GM19351 (cell line): ENCODE measurements around the gene JAZF1.
A peak's percentile ranks its signal among the peaks of the same experiment; 100 is the strongest.

ENCODE experiments used
- ATAC-seq: cut with Tn5 transposase; IDR thresholded peaks from one replicate; pipeline ENCODE4 v1.9.1; 2021; ENCODE audit warnings: mild to moderate bottlenecking, moderate library complexity; ENCODE audit not compliant: unreplicated experiment

JAZF1 gene

GRCh38 chr7:28054531-28055160 lies 125.9 kb downstream of the JAZF1 start:
- ATAC-seq, result no peak

- ATAC-seq, result no peak
These were observed 127.7 kb downstream of the JAZF1 start for GRCh38 chr7:28052933-28053332.

- no peak for ATAC-seq
These were observed 131.9 kb downstream of the JAZF1 start for GRCh38 chr7:28048694-28049093.

GRCh38 chr7:28046035-28046434 lies 134.6 kb downstream of the JAZF1 start:
- ATAC-seq, result no peak

- no peak for ATAC-seq
These were observed 135.0 kb downstream of the JAZF1 start for GRCh38 chr7:28045592-28045991.

GRCh38 chr7:28044825-28045224 lies 135.8 kb downstream of the JAZF1 start:
- ATAC-seq, result no peak

GRCh38 chr7:28042721-28043120 lies 137.9 kb downstream of the JAZF1 start:
- no peak for ATAC-seq

GRCh38 chr7:28041508-28042314 lies 138.9 kb downstream of the JAZF1 start:
- no peak for ATAC-seq

- ATAC-seq, result no peak
These were observed 142.3 kb downstream of the JAZF1 start for GRCh38 chr7:28038175-28038797.

GRCh38 chr7:28037220-28038010 lies 143.2 kb downstream of the JAZF1 start:
- ATAC-seq, result peak; percentile 96

- ATAC-seq, result no peak
These were observed 143.9 kb downstream of the JAZF1 start for GRCh38 chr7:28036696-28037095.

GRCh38 chr7:28033386-28033785 lies 147.2 kb downstream of the JAZF1 start:
- ATAC-seq, result no peak

- ATAC-seq, result no peak
These were observed 147.7 kb downstream of the JAZF1 start for GRCh38 chr7:28032738-28033380.

- no peak for ATAC-seq
These were observed 151.5 kb downstream of the JAZF1 start for GRCh38 chr7:28029051-28029450.

- ATAC-seq, result no peak
These were observed 152.1 kb downstream of the JAZF1 start for GRCh38 chr7:28028471-28028870.

GRCh38 chr7:28026237-28026636 lies 154.4 kb downstream of the JAZF1 start:
- no peak for ATAC-seq

GRCh38 chr7:28024786-28025334 lies 155.7 kb downstream of the JAZF1 start:
- no peak for ATAC-seq

GRCh38 chr7:28020302-28020940 lies 160.2 kb downstream of the JAZF1 start:
- peak; percentile 81 for ATAC-seq

GRCh38 chr7:28018856-28019465 lies 161.6 kb downstream of the JAZF1 start:
- ATAC-seq, result no peak
